Measurements from ENCODE around the gene DNAJB12.

Gene DNAJB12

DNA sequence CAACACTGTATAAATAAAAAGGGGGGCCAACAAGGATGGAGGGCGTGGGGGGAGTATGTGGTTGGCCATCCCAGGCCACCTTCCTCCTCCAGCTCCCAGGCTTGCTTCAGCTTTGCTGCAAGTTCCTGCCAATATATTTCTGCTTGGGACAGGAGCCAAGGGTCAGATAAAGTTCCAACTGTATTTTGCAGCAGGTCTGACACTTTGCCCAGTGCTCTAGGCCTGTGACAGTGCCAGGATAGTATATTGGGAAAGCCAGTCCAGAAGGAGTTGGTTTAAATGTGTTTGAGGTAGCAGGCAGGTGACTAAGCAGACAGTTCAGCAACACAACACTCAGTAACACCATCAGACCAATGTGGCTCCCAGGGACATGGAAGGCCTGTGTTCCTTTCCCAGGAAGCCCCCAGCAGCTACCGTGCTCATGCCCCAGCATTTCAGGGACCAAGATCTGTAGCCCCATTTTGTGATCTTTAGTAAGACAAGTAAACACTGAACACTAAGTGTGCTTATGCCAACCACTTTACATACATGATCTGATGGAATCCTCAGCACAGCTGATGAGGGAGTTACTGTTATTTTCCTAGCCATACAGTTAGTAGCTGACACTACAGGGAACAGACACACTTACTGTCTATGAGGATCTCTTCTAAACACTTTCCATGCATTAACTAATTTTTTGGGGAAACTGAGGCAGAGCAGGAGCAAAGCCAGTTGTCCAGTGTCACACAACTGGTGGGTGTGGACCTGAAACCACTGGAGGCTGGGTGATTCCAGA, 38.9 kb downstream of the DNAJB12 start:
- H3K27ac ChIP-seq: peak overlapping the region; percentile 85
- H3K4me1 ChIP-seq: peaks cover 0 to 55% (median 48%) of the 10 kb centered on the region in 4 donors
- intact Hi-C loops (cut with DNase I; ENCODE audit: low total_unique reads): loop anchor here (5.0 kb wide), 2 partner anchors 43 to 63 kb away; partner anchors contain the start of gene DDIT4
- TF ChIP-seq, protein P1, sequence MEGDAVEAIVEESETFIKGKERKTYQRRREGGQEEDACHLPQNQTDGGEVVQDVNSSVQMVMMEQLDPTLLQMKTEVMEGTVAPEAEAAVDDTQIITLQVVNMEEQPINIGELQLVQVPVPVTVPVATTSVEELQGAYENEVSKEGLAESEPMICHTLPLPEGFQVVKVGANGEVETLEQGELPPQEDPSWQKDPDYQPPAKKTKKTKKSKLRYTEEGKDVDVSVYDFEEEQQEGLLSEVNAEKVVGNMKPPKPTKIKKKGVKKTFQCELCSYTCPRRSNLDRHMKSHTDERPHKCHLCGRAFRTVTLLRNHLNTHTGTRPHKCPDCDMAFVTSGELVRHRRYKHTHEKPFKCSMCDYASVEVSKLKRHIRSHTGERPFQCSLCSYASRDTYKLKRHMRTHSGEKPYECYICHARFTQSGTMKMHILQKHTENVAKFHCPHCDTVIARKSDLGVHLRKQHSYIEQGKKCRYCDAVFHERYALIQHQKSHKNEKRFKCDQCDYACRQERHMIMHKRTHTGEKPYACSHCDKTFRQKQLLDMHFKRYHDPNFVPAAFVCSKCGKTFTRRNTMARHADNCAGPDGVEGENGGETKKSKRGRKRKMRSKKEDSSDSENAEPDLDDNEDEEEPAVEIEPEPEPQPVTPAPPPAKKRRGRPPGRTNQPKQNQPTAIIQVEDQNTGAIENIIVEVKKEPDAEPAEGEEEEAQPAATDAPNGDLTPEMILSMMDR (IDR thresholded peaks at IDR 0.05): no peak
- H3K9me3 ChIP-seq: no peaks in the 10 kb centered on the region
- no peaks in the 10 kb centered on the region for H3K27me3 ChIP-seq
- H3K4me3 ChIP-seq: no peak overlapping the region
- DNase-seq: peak; percentile 83 to 91
- H3K36me3 ChIP-seq: no peaks in the 10 kb centered on the region

DNA sequence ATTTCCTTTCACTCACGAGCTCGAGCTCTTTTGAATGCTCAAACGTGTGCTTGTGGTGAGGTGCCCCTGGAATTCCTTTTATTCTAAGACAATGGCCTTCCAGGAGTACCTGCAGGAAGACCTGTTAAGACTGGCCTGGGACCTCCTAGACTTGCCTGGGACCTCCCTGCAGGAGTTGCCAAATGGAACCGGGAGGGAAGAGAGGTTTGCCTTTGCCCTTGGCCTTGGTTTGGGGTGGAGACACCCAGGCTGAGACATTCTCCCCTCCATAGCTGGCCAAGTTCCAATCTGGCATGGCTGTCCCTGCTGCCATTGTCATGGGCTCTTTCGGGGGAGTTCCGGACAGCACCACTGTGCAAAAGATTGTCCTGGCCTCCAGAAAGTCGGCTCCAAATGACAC, 39.7 kb downstream of the DNAJB12 start:
- Histone ChIP-seq H3K36me3 (no peaks in the 10 kb centered on the region), H3K9me3 (no peaks in the 10 kb centered on the region), H3K27ac (peak overlapping the region; percentile 85), H3K4me1 (peaks cover 0 to 55% (median 44%) of the 10 kb centered on the region in 4 donors), H3K4me3 (no peak overlapping the region), H3K27me3 (no peaks in the 10 kb centered on the region)
- TF ChIP-seq, protein P1 (IDR thresholded peaks at IDR 0.05): no peak
- intact Hi-C loops (cut with DNase I; ENCODE audit: low total_unique reads): loop anchor here (5.0 kb wide), 2 partner anchors 43 to 63 kb away; partner anchors contain the start of gene DDIT4
- no peak for DNase-seq

DNA sequence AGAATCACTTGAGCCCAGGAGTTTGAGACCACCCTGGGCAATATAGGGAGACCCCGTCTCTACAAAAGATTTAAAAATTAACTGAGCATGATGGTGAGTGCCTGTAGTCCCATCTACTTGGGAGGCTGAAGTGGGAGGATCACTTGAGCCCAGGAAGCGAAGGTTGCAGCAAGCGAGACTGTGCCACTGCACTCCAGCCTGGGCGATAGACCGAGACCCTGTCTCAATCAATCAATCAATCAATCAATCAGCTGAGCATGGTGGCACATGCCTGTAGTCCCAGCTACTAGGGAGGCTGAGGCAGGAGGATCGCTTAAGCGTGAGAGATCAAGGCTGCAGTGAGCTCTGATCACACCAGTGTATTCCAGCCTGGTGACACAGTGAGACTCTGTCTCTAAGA, 40.5 kb downstream of the DNAJB12 start:
- Histone ChIP-seq H3K27ac (no peak overlapping the region), H3K4me1 (peaks cover 0 to 55% (median 42%) of the 10 kb centered on the region in 4 donors), H3K27me3 (no peaks in the 10 kb centered on the region)

DNA sequence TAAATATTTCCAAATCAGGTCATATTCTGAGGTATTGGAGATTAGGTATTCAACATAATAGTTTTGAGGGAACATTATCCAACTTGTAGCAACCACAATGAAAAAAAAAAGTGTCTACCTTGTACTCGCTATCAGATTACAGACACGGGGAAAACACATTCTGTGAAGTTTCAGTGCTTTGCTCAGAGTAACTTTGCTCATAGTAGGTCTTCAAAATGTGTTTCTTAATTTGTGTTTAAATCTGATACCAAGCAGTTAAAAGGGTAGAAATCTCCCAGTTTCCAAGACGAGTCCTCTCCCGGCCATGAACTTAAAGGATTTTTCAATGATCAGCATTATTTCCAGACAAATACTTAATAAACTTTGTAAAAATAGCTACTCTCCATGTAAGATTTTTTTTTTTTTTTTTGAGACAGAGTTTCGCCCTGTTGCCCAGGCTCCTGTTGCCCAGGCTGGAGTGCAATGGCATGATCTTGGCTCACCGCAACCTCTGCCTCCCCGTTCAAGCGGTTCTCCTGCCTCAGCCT, 41.8 kb downstream of the DNAJB12 start:
- TF ChIP-seq, protein P1 (IDR thresholded peaks at IDR 0.05): no peak
- no peaks in the 10 kb centered on the region for H3K36me3 ChIP-seq
- no peak overlapping the region for H3K4me3 ChIP-seq
- H3K9me3 ChIP-seq: no peaks in the 10 kb centered on the region
- DNase-seq: no peak
- H3K27ac ChIP-seq: no peak overlapping the region
- intact Hi-C loops (cut with DNase I; ENCODE audit: low total_unique reads): no loop called here
- no peaks in the 10 kb centered on the region for H3K27me3 ChIP-seq
- H3K4me1 ChIP-seq: peaks cover 0 to 57% (median 40%) of the 10 kb centered on the region in 4 donors

More for the DNA sequence above, 40.5 kb downstream of the DNAJB12 start:
- H3K36me3 ChIP-seq: no peaks in the 10 kb centered on the region
- DNase-seq: no peak
- intact Hi-C loops (cut with DNase I; ENCODE audit: low total_unique reads): no loop called here
- no peak overlapping the region for H3K4me3 ChIP-seq
- TF ChIP-seq, protein P1 (IDR thresholded peaks at IDR 0.05): no peak
- no peaks in the 10 kb centered on the region for H3K9me3 ChIP-seq

DNA sequence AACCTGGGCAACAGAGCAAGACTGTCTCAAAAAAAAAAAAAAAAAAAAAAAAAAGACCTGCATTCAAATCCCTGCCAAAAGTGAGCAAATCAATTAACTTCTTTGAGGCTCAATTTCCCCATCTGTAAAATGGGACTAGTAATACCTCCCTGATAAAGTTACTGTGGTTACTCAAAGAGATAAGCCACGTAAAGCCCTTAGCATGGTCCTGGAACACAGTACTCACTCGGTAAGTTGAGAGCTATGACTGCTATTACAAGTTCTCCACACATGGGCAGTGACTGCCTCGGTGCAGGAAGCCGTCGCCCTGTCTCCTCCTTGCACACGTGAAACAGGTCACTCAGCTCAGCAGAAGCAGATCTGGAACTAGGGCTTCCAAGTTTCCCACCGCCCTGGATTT, 43.1 kb downstream of the DNAJB12 start:
- Histone ChIP-seq H3K27me3 (no peaks in the 10 kb centered on the region), H3K4me1 (peaks cover 0 to 51% (median 33%) of the 10 kb centered on the region in 4 donors), H3K27ac (no peak overlapping the region), H3K4me3 (no peak overlapping the region), H3K36me3 (no peaks in the 10 kb centered on the region), H3K9me3 (no peaks in the 10 kb centered on the region)
- intact Hi-C loops (cut with DNase I; ENCODE audit: low total_unique reads): no loop called here
- TF ChIP-seq, protein P1 (IDR thresholded peaks at IDR 0.05): no peak
- DNase-seq: no peak

Measured in tibial artery (tissue), 4 donors.